ENCODE data around the gene EMD.

- peak; percentile 21 to 70 for TF ChIP-seq CTCF (conservative IDR thresholded peaks at IDR 0.05 in 1 of 2, IDR thresholded peaks at IDR 0.05 in 1 of 2; ENCODE audit: extremely low read depth in 1 of 2, insufficient read depth in 1 of 2, low read depth in 1 of 2, low read length in 2 of 2)
- no peak for TF ChIP-seq EZH2 (IDR thresholded peaks at IDR 0.05; ENCODE audit: borderline replicate concordance, low read length)
Observed at GRCh38 chrX:154373340-154374306, 5.5 kb upstream of the EMD start.
